Measurements from ENCODE around the gene RPL26. TPM values are rescaled to one million over a fixed set of nuclear protein-coding genes. Genes with fewer than 3 reads are reported as not detected.
A peak's percentile ranks its signal among the peaks of the same experiment; 100 is the strongest.

RPL26 gene
- total and polyA plus RNA-seq, 2 donors (not counting 3 experiments of a cell fraction or from before 2014, with no cell fraction given): 1,805 to 2,229 TPM

- Histone ChIP-seq H2AFZ (ENCODE audit: low read depth, low read length) (no peak overlapping the region), H3K4me1 (ENCODE audit: control insufficient read depth, extremely low read depth, insufficient read depth, low read length) (peaks cover 39% of the 10 kb centered on the region), H3K27me3 (ENCODE audit: control insufficient read depth in 2 of 2, insufficient read depth in 2 of 2, low read length in 2 of 2) (no peaks in the 10 kb centered on the region), H3K79me2 (ENCODE audit: control insufficient read depth, insufficient read depth, low read length) (peaks cover 46% of the 10 kb centered on the region), H3K27ac (ENCODE audit: insufficient read depth, low read depth, low read length) (peak overlapping the region; percentile 78), H3K4me3 (replicated peaks in 1 of 3; ENCODE audit: insufficient read depth in 1 of 3, low read depth in 1 of 3, low read length in 3 of 3) (peak overlapping the region; percentile 76 to 100 (median 99)), H3K36me3 (ENCODE audit: control insufficient read depth in 2 of 2, extremely low read depth in 1 of 2, insufficient read depth in 2 of 2, low read length in 2 of 2) (peaks cover 19 to 25% of the 10 kb centered on the region in 2 experiments), H3K9me3 (replicated peaks; ENCODE audit: control insufficient read depth, insufficient read depth, low read length) (no peaks in the 10 kb centered on the region), H3K9me1 (replicated peaks; ENCODE audit: control insufficient read depth, extremely low read depth, insufficient read depth, low read length) (no peaks in the 10 kb centered on the region), H3K4me2 (ENCODE audit: insufficient read depth, low read length) (peak overlapping the region; percentile 98), H4K20me1 (replicated peaks; ENCODE audit: control insufficient read depth, extremely low read depth, insufficient read depth, low read length) (no peaks in the 10 kb centered on the region), H3K9ac (replicated peaks; ENCODE audit: extremely low read depth, insufficient read depth, low read length) (peak overlapping the region; percentile 98)
- FAIRE-seq: no peak
- TF ChIP-seq POLR2AphosphoS5 (IDR thresholded peaks at IDR 0.05; ENCODE audit: insufficient read depth, low read depth, low read length): no peak
- TF ChIP-seq FOS (IDR thresholded peaks at IDR 0.05; ENCODE audit: borderline replicate concordance, insufficient read depth, low read length): no peak
- TF ChIP-seq GATA2 (IDR thresholded peaks at IDR 0.05; ENCODE audit: insufficient read depth, insufficient read length, low read depth, low read length): no peak
- TF ChIP-seq MYC (IDR thresholded peaks at IDR 0.05; ENCODE audit: low read depth, low read length): no peak
- no peak for TF ChIP-seq CTCF (IDR thresholded peaks at IDR 0.05; ENCODE audit: extremely low read depth in 1 of 2, insufficient read depth in 1 of 2, low read depth in 1 of 2, low read length in 2 of 2)
- no peak for TF ChIP-seq MAX (IDR thresholded peaks at IDR 0.05; ENCODE audit: insufficient read depth, insufficient read length)
- TF ChIP-seq EZH2 (IDR thresholded peaks at IDR 0.05; ENCODE audit: borderline replicate concordance, low read depth, low read length, severe bottlenecking): no peak
- no peak for TF ChIP-seq POLR2A (IDR thresholded peaks at IDR 0.05; ENCODE audit: low read depth, low read length)
- DNase-seq (ENCODE audit: low read depth, low spot score): no peak
- BruUV-seq (replicated peaks): no TSS peak
- CTCF ChIA-PET: interaction anchor here (1.6 kb wide), 2 partner anchors 23 to 81 kb away, joined by 4 to 5 read pairs; no protein-coding TSS in a partner anchor
- POLR2A ChIA-PET: interaction anchor here (1.7 kb wide), 1 partner anchor 56 kb away, joined by 17 read pairs; no protein-coding TSS in a partner anchor
- dilution Hi-C loops (cut with MboI; ENCODE audit: extremely low pct_ligation_motif_present, low sequenced_read_pairs): no loop called here
- intact Hi-C loops (cut with micrococcal nuclease): loop anchor here (1.0 to 2.0 kb wide), 8 partner anchors 28 to 402 kb away; partner anchors contain the start of genes ARHGEF15, NDEL1 and PFAS
Observed at GRCh38 chr17:8382880-8383142, 182 bp downstream of the RPL26 start.

Data from endothelial cell of umbilical vein (primary cell).